GM19023 (cell line): ENCODE measurements around the gene ABCC12.

Experiments used
- ATAC-seq: cut with Tn5 transposase; IDR thresholded peaks from one replicate; pipeline ENCODE4 v1.9.1; 2021; ENCODE audit warnings: mild to moderate bottlenecking, moderate library complexity; ENCODE audit not compliant: unreplicated experiment

The ABCC12 gene

GRCh38 chr16:48106446-48106845, 49.3 kb downstream of the ABCC12 start:
- ATAC-seq, result no peak
